Ecto neural progenitor cell (in vitro differentiated cells): Measurements from ENCODE around the gene KCNQ1.

Experiments used
- DNase-seq: peaks from one replicate; pipeline ENCODE4 v3.0.0-alpha.2; 2018; ENCODE audit warnings: low spot score

KCNQ1 gene

DNA sequence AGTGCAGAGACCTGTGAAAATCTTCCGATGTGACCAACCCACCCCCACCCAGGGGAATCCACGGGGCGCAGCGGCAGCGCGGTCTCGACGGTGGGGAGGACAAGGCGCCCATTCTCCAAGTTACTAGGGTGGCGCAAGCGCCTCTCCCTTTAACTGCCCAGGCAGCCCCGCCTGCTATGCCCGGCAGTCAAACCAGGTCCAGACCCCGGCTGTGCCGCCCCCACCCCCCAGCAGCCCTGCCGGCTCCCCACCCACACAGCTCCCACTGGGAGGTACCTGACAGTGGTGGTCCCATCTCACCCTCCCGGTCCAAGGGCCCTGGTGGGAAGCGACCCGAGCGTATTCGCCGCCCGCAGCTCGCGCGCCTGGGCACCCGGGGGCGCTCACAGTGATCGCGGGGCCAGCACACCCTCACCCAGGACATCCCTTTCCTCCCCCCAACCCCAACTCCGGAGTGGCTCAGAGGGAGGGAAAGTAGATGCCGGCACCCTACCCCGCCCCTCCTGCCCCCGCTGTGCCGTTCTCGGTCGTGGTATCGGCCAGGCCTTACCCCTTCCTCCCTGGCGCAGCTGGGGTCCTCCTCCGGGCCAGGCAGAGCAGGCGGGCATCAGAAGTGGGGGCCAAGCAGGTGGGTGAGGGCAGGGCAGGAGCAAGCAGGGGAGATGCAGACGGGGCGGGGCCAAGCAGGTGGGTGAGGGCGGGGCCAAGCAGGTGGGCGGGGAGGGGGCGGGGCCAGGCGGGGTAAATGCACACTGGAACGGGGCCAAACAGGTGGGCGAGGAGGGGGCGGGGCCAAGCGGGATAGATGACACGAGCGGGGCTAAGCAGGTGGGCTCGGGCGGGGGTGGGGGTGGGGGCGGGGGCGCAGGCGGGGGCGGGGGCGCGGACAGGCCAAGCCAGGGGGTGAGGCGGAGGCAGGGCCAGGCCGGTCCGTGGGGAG lies 657 bp upstream of the KCNQ1 start, which contains the start of gene TRPM5:
Gene TRPM5 (minus strand): TSS at position 634 of the 940 bp plus-strand sequence. CDS start 21,478 bp downstream, outside the sequence.
- DNase-seq: peak; percentile 75

DNA sequence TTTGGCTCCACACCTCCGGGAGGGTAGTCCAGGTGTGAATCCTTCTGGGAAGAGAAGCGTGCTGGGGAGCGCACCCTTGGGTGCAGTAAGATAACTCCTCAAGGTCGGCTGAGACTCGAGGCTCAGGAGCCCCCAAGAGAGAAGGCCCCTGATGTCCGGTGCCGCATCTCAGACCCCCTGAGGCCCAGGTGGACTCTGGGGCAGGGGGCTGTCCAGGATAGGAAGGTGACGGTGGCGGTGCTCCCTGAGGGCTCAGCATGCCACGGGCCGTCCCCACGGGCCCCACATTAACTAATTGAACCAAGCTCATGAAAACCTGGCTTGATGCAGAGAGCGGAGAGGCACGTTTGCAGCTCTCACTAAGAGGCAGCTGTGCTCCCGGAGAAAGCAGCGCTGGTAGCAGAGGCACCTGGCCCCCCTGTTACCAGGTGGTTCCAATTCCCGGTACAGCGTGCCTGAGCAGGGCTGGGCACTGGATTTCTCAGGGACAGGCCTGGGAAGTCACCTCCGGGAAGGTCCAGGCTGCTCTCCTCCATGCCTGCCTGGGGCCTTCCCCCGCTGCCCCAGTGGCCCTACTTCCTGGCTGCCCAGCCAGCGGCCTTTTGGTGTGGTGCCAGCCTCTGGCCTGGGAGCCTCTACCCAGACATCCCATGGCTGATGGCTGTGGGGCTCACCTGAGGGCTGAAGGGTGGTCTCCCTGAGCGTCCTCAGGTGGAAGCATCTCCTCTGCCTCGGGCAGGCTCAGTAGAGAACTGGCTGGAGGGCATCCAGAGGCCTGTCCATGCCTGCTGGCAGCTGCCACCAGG lies 1.1 kb downstream of the KCNQ1 start:
- DNase-seq: no peak

DNA sequence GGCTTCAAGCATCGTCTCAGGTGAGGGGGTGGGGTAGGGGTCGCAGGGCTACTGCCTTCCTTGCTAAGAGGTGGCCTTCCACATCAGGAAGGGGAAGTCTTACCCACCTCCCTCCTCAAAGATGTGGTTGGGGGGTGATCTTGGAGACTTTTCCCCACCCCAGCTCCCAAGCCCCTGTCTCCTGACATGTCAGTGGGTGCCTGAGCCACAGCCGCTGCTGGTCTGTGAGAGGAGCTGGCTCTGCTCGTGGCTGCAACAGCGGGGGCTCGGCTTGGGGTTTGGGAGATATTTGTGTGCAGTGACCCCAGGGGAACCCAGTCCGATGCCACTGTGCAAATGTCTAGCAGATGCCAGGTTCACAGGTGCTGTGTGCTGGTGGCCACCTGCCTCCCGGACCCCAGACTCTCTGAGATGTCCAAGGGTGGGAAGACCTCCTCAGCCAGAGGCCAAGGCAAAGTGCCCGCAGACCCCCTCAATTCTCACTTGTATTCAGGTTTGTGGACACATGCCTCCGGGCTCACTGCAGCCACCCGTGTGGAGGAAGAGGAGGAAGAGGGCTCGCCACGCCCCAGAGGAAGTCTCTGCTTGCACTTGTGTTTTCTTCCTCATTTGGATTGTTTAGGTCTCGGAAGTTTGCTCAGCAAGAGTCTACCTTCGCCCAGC lies 1.9 kb downstream of the KCNQ1 start:
- no peak for DNase-seq

DNA sequence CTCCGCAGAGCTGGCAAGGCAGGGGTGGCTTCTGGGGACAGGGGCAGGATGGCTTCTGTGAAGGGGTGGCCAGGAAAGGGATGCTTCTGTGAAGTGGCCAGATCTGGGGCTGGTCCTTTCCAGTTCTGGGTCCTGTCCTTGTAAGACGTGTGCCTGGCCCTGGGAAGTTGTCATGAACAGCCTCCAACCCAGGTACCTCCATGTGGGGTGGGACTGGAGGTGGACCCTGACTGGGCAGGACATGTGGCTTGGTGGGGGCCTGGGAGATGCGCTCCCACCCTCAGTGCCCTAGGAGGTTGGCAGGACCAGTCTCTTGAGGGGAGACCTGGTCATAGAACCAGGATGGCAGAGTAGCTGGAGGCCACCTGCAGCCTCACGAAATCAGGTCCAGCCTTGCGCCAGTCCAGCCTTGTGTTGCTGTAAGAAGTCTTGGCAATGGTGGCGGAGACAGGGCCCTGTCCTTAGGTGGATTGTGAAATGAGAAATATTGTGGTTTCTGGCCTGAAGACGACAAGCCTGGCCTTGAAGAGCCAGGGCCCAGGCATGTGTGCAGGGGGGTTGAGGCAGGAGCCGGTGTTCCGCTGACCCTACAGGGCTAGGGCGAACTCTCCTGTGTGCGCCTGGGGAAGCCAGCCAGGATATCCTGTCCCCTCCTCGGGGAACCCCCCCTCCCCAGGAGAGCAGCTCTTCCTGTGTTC lies 2.6 kb downstream of the KCNQ1 start:
- no peak for DNase-seq

DNA sequence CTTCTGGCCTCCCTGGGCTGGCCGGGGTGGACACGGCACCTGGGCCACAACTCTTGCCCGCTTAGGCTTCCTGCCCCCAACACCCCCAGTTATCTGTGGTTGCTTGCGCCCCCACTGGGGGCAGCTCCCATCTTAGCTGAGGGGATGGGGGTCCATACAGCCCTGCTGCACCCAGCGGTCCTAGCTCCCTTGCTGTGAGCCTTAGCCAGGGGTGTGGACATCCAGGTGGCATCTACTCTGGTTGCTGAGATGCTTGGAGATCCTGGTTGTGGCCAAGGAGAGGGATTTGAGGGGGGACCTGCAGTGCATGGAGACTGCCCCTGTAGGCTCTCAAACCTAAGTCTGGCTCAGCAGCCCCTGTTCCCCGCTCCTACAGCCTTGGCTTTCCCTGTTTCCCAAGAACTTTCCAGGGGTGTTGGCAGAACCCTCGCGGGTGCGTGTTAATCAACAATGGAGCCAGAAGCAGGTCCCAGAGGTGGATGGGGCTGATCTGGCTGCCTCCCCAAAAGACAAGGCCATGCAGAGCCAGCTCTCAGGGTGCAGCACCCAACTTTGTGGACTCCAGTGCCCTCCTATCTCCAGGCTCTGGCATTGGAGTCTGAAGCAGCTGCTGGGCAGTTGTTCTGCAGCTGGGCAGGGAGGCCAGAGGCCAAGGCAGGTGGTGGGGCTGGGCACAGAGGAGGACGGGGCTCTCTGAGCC lies 3.3 kb downstream of the KCNQ1 start:
- no peak for DNase-seq

DNA sequence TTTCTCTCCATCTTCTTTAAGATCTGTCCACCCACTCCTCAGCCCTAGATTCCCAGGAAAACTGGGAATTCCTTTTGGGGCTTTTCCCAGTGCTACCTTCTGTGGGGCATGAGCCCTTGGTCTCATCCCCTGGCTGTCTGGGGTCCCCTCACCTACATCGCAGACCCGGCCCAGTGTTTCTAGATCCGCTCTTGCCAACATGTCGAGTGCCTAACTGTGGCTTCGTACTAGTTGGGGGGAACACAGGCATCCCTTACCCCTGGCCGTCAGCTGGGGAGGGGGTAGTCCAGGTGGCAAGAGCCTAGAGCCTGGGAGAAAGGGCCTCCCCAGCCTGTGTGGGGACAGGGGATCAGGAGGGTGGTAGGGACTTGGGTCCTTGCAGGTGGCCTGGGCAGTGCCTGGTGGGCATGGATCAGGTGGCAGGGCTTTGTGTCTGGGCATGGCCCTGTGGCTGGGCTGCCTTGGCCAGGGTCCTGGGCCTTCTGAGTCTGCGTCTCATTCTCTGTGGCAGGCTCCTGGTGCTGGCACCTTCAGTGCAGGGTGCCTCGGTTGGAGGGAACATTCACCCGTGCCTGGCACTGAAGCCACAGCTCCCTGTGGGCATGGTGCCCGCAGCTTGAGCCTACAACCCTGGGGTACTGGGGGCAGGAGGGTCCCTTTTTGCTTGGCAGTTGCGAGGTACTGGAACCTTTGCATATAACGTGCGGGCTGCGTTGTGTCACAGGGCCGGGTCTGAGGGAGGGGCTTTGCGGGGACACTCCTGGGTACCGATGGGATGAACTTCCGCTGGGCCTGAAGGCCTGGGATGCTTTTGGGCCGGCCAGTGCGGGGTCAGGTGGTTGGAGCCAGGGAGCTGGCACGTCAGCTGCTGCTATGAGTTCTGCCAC lies 4.1 kb downstream of the KCNQ1 start:
- DNase-seq: no peak

DNA sequence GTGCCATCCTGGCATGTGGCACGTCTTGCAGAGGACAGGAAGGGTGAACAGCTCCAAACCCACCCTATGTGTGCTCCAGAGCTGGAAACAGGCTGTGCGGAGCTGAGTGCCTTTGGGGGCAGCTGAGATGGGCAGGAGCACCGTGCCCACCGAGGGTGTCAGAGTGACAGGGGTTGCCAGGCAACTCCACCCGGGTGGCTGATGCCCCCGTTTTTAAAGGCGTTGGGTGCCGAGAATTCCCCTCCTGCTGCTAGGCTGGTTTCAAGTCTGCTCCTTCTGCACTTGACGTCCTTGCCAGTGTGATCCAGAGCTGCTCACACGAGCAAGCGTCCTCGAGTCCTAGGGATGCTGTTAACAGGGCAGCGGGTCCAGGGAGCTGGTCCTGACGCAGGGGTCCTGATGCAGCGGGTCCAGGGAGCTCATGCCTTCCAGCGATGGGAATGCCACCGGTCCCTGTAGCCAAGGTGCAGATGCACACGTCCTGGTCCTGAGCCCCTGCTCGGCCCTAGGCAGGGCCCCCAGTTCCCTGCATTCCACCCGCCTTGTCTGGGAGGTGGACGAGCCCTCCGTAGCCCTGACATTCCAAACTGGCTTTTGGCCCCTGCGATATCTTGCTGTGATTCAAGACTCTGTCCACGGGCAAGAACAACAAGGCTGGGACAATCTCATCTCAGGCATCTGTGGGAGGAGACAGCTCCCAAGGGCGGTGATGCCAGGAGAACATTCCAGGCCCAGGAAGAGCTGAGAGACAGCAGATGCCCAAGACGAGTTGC lies 4.9 kb downstream of the KCNQ1 start:
- DNase-seq: no peak

DNA sequence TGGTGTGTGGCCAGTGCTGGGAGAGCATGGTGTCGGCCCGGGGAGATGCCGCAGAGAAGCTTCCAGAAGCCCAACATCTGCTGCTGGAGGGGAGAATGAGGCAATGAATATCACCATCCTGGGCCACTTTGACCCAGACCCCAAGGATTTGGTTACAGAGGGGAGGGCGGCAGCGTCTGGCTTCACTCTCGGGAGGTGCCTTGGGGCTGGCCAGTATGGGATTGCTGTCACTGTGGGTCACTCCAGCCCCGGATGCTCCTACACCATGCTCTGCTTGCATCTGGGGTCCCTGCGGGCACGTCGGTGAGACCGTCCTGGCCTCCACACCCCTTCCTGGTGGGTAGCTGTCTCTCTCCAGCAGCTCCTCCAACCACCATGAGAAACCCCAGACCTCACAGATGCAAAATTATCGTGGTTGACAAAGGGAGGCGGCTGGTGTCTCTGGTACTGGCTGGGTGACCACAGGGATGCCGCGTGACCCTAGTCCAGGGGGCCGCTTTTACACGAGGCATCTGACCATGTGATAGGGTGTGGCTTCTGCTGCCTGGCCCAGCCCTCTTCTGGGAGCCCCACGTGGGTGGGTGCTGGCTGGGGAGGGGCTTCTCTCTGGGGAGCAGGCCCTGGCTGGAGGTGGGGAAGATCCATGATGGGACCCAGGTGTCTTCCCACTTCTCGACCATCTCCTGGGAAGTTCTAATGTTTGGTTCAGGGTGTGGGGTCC lies 5.7 kb downstream of the KCNQ1 start:
- no peak for DNase-seq

DNA sequence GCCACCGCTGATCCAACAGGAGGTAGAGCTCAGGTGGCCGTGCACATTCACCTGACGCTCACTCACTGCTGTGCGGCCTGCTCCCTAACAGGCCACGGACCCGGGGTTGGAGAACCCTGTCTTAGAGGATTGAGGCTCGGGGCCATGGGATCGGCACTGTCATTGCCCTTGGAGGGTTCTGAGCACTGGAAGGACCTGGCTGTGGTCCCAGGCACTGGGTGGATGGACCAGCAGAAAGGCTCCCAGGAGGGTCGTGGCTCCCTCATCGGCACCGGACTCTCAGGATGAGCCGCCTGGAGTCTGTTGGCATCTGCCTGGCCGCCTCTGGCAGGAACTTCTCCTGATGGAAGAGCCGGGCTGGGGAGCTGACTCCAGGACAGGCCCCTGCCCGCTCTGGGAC lies 6.5 kb downstream of the KCNQ1 start:
- no peak for DNase-seq

DNA sequence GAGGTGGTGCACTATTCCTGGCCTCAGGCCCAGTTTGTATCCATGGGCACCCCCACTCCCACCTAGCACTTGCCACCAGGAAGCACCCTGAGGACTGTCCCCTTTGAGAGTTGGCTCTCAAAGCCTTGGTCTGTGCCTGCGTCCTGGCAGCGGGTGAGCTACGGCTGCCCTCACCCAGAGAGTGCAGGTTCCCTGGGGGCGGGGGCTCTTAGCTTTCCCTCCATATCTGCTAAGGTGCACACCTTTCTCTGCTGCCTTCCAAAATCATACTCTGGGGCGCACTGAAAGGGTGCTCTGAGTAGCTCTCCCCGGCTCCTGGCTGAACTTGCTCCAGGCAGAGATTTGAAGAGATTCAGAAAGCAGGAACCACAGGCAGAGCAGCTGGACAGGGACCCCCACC lies 7.1 kb downstream of the KCNQ1 start:
- DNase-seq: no peak

DNA sequence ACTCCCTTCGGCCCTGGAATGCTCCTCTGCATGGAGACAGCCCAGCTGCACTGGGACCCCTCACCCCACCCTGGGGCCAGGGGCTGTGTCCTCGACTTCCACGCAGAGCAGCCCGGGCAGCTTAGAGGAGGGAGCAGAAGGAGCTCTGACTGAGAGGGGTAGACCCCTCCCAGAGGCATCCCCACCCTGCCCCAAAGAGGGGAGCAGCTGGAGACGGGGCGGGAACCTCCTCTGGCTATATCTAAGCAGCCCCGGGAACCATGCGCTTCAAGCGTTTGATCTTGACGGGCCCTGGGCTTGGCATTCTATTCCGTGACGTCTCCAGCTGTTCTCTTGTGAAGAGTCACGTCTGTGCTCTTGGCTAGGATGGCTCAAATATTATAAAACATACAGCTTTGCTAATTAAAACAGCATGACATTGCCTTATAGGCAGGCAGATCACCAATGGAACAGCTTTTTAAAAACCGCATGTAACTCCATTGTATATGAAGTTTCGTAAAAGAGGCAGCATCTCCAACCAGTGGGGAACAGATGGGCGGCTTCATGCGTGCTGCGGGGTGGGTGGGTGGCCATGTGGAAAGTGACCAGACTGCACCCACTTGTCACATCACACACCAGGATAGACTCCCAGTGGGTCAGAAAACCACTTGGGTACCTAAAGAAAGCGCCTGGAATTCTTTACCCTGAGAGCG lies 7.7 kb downstream of the KCNQ1 start:
- no peak for DNase-seq

DNA sequence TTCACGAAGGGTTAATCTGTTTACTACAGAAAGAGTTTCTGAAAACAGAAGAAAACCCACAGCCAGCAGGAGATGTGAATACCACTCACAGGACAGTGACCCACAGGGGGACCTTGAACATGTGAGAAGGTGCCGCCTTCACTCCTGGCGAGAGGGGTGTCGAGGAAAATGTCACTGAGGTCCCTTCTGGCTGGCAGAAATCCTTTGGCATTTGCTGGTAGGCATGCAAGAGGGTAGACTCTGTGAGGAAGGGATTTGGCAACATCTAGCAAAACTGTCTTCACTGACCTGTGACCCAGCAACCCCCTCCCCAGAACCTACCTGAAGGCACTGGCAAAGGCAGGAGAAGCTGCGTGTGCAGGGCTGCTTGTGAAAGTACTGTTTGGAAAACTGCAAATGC lies 8.6 kb downstream of the KCNQ1 start:
- no peak for DNase-seq

DNA sequence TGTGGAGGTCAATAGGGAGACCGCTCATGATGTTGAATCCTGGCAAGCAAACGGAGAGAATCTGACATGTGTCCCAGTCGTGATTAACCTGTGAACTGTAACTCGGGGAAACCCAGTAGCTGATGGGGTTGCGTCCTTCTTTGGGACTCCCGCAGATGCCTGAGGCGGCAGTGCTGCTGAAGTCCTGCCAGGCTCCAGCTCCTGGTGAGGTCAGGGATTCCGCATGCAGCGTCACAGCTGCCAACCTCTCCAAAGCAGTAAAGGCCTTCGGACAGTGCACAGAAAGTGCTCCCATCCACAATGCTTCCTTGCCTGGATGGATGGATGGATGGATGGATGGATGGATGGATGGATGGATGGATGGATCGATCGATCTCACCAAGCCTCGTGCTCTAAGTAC lies 13.5 kb downstream of the KCNQ1 start:
- no peak for DNase-seq

DNA sequence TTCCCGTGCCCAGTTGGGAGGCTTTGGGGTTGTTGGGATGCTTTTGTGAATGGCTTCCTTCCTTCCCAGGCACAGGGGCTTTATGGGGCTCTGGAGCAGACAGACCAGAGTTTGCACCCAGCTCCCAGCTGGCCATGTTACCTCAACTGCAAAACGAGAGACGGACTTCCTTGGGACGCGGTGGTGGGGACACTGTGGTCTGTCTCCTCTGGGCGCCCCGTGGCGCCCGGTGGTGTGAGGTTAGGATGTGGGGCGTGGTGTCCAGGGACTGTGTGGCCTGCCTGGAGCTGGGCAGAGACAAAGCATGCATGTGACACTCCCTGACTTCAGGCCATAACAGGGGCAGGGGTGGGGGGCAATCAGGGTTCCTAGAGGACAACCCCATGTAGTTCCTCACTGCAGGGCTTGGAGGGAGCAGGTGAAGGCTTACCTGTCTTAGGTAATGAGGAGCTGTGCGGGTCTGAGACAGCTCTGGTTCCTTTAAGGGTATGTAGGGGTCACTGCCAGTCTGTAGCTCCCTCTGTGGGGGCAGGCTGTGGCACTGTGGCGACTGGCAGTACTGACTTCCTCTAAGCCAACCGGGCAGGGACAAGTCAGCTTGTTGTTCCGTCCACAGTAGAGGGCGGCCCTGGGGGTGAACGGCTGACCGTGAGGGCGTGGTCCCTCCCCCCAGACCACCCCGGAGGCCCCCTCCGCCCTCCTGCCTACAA lies 14.4 kb downstream of the KCNQ1 start:
- DNase-seq: no peak

DNA sequence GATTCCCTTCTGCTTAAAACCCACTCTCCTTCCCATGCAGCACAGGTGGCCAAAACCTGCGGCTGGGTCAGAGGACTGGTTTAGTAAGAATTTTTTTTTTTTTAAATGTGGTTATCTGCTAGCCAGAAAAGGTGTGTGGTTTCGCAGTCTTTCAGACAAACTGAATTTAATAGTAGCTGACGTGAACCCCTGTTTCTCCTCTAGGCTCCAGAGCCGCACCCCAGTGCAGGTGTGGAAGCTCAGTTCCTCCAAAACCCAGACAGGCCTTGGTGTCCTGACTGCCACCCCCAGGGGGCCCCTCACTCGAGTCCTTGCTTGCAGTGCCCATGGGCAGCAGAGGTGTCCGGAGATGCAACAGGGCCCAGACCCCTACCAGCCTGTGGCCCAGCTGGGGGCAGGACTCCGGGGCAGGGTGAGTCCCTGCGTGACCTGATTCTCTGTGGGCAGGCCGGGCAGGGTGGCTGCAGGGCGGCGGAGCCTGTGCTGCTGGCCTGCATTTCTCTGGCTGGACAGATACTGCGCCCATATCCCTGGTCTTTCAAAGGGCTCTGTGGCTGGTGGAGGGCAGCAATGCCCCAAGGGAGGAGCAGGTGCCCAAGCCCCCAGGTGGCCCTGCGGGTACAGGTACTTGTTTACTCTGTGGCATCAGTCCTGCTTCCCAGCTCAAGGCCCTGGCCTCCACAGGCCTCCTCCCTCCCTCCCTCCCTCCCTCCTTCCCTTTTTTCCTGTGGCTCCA lies 15.2 kb downstream of the KCNQ1 start:
- no peak for DNase-seq

DNA sequence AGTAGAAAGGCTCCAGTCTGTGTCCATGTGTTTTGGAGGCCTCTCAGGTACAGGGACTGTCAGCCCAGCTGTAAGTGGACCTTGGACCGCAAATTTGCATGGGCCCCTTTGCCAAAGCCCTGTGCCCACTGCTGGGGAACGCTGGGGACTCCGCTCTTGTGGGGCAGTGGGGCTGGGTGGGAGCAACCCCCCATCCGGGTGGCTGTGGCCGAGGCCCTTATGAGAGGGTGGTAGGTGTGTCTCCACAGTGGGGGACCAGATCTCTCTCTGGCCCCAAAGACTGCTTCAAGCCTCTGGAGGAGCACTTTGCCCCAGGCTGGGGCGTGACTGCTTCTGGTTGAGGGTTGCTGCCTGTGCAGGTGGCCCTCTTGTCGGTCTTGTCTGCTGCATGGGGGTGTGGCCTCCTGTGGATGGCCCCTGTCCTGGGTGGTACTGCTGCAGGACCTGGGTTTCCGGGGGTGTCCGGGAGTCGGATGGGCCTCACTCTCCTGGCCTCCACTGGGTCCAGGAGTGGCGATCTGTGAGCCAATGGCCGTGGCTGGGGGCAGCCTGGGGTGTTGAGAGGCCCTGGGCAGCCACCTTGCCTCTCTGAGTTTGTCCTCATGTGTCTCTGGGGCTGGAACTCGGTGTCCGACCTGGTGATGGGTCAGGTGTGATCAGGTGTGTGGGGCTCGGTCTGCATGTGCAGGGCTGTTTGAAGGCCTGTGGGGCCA lies 15.9 kb downstream of the KCNQ1 start:
- peak; percentile 41 for DNase-seq
